ENCODE results near the gene FAM47E. TPM values are rescaled to one million over a fixed set of nuclear protein-coding genes. Genes with fewer than 3 reads are reported as not detected.
"Not testable (repeated sequence)": the region's sequence is repeated elsewhere in the genome, so short reads cannot be mapped to it uniquely, and the experiment has no call there.

FAM47E gene
- total RNA-seq, 1 experiment from 2014 or later: 1.0 TPM

- H3K36me3 Mint-ChIP-seq (ENCODE audit: insufficient read depth, unreplicated experiment): no peaks in the 10 kb centered on the region
- H3K27me3 Mint-ChIP-seq (ENCODE audit: insufficient read depth, unreplicated experiment): no peaks in the 10 kb centered on the region
- POLR2A ChIA-PET: interaction anchor here (0.7 kb wide), 1 partner anchor 25 kb away, joined by 3 read pairs; no protein-coding TSS in a partner anchor
- peaks cover 14% of the 10 kb centered on the region for H3K4me1 Mint-ChIP-seq (ENCODE audit: insufficient read depth, unreplicated experiment)
- no peak for TF ChIP-seq CTCF (IDR thresholded peaks at IDR 0.05; ENCODE audit: unreplicated experiment)
- intact Hi-C loops (cut with micrococcal nuclease): no loop called here
- CTCF ChIA-PET: interaction anchor here (0.9 to 2.3 kb wide), 2 partner anchors 11 to 60 kb away, joined by 5 to 6 read pairs; partner anchors contain the start of gene FAM47E
- no peak overlapping the region for H3K27ac Mint-ChIP-seq (ENCODE audit: low read depth, unreplicated experiment)
- no peak overlapping the region for H3K4me3 Mint-ChIP-seq (ENCODE audit: unreplicated experiment)
- H3K9me3 Mint-ChIP-seq (ENCODE audit: unreplicated experiment): peaks cover 19% of the 10 kb centered on the region
- BruUV-seq (replicated peaks): no TSS peak
- no peak for DNase-seq (ENCODE audit: unreplicated experiment)
These were observed 11.3 kb upstream of the FAM47E start for GRCh38 chr4:76240236-76240635.

GRCh38 chr4:76243877-76244276, 7.6 kb upstream of the FAM47E start:
- intact Hi-C loops (cut with micrococcal nuclease); H3K27ac Mint-ChIP-seq (ENCODE audit: low read depth, unreplicated experiment); POLR2A ChIA-PET; H3K4me3 Mint-ChIP-seq (ENCODE audit: unreplicated experiment); H3K4me1 Mint-ChIP-seq (ENCODE audit: insufficient read depth, unreplicated experiment); DNase-seq (ENCODE audit: unreplicated experiment); H3K36me3 Mint-ChIP-seq (ENCODE audit: insufficient read depth, unreplicated experiment); BruUV-seq (replicated peaks); CTCF ChIA-PET: not testable (repeated sequence)
- peaks cover 12% of the 10 kb centered on the region for H3K9me3 Mint-ChIP-seq (ENCODE audit: unreplicated experiment)
- H3K27me3 Mint-ChIP-seq (ENCODE audit: insufficient read depth, unreplicated experiment): peaks cover 10% of the 10 kb centered on the region

GRCh38 chr4:76246025-76246424, 5.5 kb upstream of the FAM47E start:
- no peaks in the 10 kb centered on the region for H3K4me1 Mint-ChIP-seq (ENCODE audit: insufficient read depth, unreplicated experiment)
- H3K36me3 Mint-ChIP-seq (ENCODE audit: insufficient read depth, unreplicated experiment): no peaks in the 10 kb centered on the region
- TF ChIP-seq CTCF (IDR thresholded peaks at IDR 0.05; ENCODE audit: unreplicated experiment): no peak
- H3K9me3 Mint-ChIP-seq (ENCODE audit: unreplicated experiment): peaks cover 2% of the 10 kb centered on the region
- POLR2A ChIA-PET: interaction anchor here (0.8 kb wide), 1 partner anchor 67 kb away, joined by 3 read pairs; no protein-coding TSS in a partner anchor
- no TSS peak for BruUV-seq (replicated peaks)
- DNase-seq (ENCODE audit: unreplicated experiment): no peak
- CTCF ChIA-PET: interaction anchor here (0.6 to 1.5 kb wide), 4 partner anchors 31 to 647 kb away, joined by 3 to 4 read pairs (median 4); no protein-coding TSS in a partner anchor
- H3K27ac Mint-ChIP-seq (ENCODE audit: low read depth, unreplicated experiment): no peak overlapping the region
- intact Hi-C loops (cut with micrococcal nuclease): no loop called here
- peaks cover 26% of the 10 kb centered on the region for H3K27me3 Mint-ChIP-seq (ENCODE audit: insufficient read depth, unreplicated experiment)
- H3K4me3 Mint-ChIP-seq (ENCODE audit: unreplicated experiment): no peak overlapping the region

GRCh38 chr4:76246852-76247251, 4.7 kb upstream of the FAM47E start:
- peaks cover 26% of the 10 kb centered on the region for H3K27me3 Mint-ChIP-seq (ENCODE audit: insufficient read depth, unreplicated experiment)
- intact Hi-C loops (cut with micrococcal nuclease): no loop called here

More at GRCh38 chr4:76246852-76247251, 4.7 kb upstream of the FAM47E start:
- TF ChIP-seq CTCF (IDR thresholded peaks at IDR 0.05; ENCODE audit: unreplicated experiment): no peak
- no peaks in the 10 kb centered on the region for H3K9me3 Mint-ChIP-seq (ENCODE audit: unreplicated experiment)
- ChIA-PET CTCF (interaction anchor here (1.5 kb wide), 1 partner anchor 32 kb away, joined by 4 read pairs; no protein-coding TSS in a partner anchor), POLR2A (interaction anchor here (0.8 kb wide), 1 partner anchor 68 kb away, joined by 3 read pairs; no protein-coding TSS in a partner anchor)
- H3K4me3 Mint-ChIP-seq (ENCODE audit: unreplicated experiment): no peak overlapping the region
- H3K36me3 Mint-ChIP-seq (ENCODE audit: insufficient read depth, unreplicated experiment): no peaks in the 10 kb centered on the region
- BruUV-seq (replicated peaks): no TSS peak
- no peaks in the 10 kb centered on the region for H3K4me1 Mint-ChIP-seq (ENCODE audit: insufficient read depth, unreplicated experiment)
- H3K27ac Mint-ChIP-seq (ENCODE audit: low read depth, unreplicated experiment): no peak overlapping the region
- no peak for DNase-seq (ENCODE audit: unreplicated experiment)

Data from MCF 10A (cell line).